Measurements from ENCODE around the gene TACC2.
"Not testable (repeated sequence)": the region's sequence is repeated elsewhere in the genome, so short reads cannot be mapped to it uniquely, and the experiment has no call there.

Gene TACC2

DNA sequence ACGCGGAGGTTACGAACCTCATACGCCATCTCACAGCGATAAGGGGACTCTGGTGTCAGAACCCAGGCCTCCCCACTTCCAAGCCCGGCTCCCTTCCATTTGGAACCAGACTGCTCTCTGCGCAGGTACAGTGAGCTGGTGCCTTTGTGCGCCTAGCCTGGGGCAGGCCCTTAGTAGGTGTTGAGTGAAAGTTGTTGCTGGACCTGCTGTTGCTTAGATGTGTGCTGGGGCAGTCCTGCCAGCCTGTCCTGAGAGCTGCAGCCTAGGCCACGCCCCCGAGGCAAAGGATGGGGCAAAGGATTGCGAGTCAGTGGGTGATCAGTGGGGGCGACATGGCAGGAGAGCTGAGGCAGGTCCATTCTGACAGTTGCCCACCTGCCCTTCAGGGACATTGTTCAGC lies 209.7 kb downstream of the TACC2 start:
- no peak for DNase-seq

- DNase-seq = no peak
Observed at GRCh38 chr10:122199070-122199469, 210.1 kb downstream of the TACC2 start.

DNA sequence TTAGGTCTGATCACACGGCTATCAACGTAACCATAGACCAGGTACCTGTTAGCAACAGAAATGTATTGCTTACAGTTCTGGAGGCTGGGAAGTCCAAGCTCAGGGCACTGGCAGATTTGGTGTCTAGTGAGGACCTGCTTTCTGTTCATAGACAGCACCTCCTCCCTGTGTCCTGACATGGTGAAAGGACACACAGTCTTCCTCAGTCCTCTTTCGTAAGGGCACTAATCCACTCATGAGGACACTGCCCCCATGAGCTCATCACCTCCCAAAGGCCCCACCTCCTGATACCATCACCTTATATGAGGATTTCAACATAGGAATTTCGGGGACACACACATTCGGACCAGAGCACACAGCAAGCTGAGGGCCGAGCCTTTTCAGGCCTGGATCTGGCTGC lies 210.7 kb downstream of the TACC2 start:
- DNase-seq = no peak

- DNase-seq = no peak
Observed at GRCh38 chr10:122201401-122201800, 212.4 kb downstream of the TACC2 start.

DNA sequence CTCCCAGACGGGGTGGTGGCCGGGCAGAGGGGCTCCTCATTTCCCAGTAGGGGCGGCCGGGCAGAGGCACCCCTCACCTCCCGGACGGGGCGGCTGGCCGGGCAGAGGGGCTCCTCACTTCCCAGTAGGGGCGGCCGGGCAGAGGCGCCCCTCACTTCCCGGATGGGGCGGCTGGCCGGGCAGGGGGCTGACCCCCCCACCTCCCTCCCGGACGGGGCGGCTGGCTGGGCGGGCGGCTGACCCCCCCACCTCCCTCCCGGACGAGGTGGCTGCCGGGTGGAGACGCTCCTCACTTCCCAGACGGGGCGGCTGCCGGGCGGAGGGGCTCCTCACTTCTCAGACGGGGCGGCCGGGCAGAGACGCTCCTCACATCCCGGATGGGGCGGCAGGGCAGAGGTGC lies 214.2 kb downstream of the TACC2 start:
- not testable (repeated sequence) for DNase-seq

DNA sequence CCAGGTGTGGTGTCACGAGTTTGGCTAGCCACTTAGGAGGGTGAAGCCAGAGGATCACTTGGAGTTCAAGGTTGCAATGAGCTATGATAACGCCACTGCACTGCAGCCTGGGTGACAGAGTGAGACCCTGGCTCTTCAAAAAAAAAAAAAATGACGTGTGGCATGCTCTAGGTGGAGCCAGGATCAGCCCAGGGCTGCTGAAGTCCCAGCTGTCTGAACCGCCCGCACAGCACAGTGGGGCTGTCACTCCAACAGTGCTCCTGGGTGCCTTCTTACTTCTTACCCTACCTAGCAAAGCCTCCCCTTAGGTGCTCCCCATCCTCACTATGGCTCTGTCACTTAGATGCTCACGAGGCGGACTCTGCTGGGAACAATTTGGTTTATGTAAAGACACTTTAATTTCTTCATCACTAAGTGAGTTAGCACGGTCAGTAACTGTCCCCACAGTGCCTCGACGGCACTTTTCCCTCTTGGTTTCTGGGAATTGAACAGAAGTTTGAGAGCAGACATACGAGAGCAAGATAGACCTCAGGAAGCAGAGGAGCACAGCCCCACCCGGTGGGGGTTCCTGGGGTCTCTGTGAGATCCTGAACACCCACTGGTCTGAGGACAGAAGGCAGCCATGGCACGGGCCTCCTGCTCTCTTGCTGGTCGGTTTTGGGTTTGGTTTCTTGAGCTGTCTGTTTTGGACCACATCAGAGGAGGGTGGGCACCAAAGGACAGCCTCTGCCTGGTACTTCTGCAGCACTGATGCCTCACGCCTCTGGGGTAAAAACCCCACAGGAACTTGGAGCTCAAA lies 215.9 kb downstream of the TACC2 start:
- DNase-seq = no peak

- DNase-seq = no peak
Observed at GRCh38 chr10:122206471-122207065, 217.6 kb downstream of the TACC2 start.

- no peak for DNase-seq
Observed at GRCh38 chr10:122207163-122207562, 218.2 kb downstream of the TACC2 start.

DNA sequence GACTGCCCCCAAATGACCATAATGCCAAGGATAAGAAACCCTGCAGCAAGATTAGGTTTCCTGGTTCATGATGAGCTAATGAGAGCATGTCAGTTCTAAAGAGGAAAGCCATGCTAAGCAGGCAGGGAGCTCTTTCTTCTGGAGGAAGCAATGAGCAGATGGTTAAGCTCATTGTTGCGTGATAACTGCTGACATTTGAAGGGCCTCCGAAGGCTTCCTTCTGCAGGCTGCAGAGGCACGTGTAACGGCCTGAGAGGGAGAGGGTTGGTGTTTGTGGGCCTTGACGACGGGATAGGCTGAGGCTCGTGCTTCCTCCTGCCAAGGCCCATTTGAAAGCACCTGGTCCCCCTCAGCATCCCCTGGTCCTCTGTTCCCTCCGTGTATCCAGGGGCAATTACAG lies 218.6 kb downstream of the TACC2 start:
- peak; percentile 22 for DNase-seq

DNA sequence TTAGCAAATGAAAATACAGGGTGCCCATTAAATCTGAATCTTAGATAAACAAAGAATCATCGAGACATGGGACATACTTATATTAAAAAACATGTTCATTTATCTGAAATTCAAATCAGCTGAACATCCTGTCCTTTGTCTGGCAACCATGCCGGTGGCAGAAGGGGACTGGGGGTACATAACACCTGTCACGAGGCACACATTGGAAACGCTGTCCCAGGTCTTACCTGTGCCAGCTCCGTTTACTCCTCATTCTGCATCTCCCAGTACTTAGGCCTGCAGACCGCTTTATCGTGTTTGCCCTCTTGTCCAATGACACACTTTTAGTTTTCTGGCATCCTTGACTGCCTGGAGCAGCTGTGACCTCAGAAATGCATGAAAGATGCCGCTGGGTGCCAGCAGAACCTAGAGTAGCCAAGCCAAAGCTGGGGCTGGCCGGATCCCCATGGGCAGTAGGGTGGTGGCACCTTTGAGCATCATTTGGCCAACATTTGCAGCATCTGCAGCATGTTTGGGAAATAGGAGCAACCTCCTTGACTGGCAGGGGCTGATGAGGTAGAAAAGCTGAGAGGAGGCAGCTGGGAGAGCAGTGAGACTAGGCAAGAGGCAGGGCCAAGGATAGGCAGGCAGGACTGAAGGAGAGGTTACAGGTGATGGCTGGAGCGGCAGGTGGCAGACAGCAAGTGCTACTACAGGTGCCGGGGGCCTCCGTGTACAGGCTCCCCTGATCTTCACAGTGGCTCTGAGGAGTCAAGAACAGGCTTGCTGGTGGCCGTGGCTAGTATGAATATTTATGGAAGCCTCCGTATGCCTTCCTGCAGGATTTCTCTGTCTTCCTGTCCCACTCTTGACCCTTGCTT lies 219.8 kb downstream of the TACC2 start:
- DNase-seq = no peak

DNA sequence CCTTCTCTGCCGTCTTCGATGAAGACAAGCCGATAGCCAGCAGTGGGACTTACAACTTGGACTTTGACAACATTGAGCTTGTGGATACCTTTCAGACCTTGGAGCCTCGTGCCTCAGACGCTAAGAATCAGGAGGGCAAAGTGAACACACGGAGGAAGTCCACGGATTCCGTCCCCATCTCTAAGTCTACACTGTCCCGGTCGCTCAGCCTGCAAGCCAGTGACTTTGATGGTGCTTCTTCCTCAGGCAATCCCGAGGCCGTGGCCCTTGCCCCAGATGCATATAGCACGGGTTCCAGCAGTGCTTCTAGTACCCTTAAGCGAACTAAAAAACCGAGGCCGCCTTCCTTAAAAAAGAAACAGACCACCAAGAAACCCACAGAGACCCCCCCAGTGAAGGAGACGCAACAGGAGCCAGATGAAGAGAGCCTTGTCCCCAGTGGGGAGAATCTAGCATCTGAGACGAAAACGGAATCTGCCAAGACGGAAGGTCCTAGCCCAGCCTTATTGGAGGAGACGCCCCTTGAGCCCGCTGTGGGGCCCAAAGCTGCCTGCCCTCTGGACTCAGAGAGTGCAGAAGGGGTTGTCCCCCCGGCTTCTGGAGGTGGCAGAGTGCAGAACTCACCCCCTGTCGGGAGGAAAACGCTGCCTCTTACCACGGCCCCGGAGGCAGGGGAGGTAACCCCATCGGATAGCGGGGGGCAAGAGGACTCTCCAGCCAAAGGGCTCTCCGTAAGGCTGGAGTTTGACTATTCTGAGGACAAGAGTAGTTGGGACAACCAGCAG lies 221.7 kb downstream of the TACC2 start:
- DNase-seq = no peak

- DNase-seq = no peak
Observed at GRCh38 chr10:122213364-122213763, 224.4 kb downstream of the TACC2 start.

GRCh38 chr10:122213766-122214165 lies 224.8 kb downstream of the TACC2 start:
- no peak for DNase-seq

DNA sequence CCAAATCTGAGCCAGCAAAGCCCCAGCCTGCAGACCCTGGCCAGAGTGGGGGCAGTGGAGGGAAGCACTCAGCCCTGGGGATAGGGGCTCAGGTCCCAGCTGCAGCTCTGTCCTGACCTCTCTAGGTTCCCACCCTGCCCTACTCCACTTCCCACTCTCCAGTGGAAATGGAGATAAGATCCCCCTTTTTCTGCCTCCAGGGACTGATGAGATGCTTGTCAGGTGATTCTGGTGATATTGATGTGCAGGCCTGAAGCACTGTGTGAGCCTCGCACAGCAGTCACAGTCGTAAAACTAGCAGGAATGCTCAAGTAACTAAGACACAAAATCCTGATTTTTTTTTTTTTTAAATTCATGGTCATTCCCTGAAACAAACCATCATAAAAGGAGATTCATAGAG lies 227.1 kb downstream of the TACC2 start:
- no peak for DNase-seq

DNA sequence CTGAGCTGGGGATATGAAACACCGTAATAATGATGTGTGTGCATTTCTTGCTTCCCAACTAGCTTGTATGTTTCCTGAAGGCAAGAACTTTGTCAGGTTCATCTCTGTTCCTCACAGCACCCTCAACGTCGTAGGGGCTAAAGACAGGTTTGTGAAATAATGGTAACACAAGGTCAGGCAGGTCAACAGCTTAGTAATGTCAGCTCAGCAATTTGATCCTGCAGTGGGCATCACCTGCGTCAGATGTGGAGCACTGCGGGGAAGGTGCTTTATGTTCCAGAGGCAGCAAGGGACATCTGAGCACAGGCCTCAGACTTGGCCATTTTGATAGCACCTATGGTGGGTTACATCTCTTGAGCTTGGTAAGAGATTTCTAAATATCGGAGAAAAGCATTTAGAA lies 230.4 kb downstream of the TACC2 start:
- DNase-seq = no peak

DNA sequence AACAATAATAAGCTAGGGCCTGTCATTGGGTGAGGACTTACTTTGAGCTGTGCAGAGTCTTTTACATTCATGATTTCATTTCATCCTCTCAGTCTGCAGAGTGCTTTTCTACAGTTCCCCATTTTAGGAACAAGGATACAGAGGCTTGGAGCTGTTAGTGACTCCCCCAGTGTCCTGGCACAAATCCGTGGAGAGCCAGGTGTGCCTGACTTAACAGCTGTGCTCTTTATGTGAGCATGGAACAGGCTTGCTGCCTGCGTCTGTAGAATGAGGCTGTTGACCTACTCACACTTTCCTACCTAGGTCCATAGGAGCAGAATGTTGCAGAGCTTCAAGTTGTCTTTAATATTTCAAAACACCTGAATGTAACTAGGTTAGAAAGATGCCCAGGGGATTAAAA lies 231.8 kb downstream of the TACC2 start:
- DNase-seq = no peak

GRCh38 chr10:122221958-122222357 lies 233.0 kb downstream of the TACC2 start:
- no peak for DNase-seq

DNA sequence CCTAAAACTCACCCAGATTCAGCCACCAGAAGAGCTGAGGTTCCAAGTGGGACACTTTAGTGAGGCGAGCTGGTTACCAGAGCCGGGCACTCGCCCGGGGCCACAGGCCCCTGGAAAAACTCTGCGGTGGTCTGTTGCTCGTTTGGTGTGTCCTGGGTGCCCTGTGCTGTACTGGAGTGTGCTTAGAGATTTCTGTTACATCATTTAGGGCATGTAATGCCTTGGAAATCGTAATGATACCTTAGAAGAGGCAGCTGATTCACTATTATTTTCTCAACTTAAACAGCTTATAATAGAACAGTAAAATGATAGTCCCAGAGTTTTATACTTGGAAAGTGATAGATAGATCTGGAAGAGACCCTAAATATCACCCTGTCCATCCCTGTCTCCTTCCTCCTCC lies 233.7 kb downstream of the TACC2 start:
- DNase-seq = no peak

DNA sequence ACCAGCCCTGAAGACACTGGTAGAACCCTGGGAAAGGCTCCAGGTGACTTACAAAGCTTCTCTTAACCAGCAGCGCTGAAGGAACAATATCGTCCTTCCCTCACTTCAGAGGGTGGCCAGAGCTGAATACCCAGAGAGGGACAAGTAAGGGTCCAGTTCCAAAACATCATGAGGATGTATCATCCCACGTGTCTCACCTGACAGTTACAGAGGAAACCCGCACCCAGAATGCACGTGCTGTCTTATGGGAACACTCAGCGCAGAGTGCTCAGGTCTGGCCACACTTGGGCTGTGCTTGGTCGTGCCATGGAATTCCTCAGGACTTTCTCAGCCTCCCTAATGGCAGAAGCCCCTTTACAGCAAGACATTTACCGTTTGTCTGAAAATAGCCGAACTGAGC lies 235.2 kb downstream of the TACC2 start:
- no peak for DNase-seq

GRCh38 chr10:122225330-122225729 lies 236.4 kb downstream of the TACC2 start:
- no peak for DNase-seq

DNA sequence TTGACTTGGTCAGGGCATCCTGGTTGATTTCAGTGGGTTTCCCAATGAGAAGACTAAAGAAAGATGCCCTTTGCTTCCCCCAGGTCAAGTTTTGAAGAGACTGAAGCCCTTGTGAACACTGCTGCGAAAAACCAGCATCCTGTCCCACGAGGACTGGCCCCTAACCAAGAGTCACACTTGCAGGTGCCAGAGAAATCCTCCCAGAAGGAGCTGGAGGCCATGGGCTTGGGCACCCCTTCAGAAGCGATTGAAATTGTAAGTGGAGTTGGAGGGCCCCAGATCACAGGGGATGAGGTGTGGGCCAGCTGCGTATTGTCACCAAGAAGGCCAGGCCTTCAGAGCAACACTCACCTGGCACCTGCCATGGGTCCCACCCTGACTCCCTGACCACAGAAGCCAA lies 238.8 kb downstream of the TACC2 start:
- no peak for DNase-seq

- no peak for DNase-seq
Observed at GRCh38 chr10:122229666-122230065, 240.7 kb downstream of the TACC2 start.

- no peak for DNase-seq
Observed at GRCh38 chr10:122230222-122230621, 241.3 kb downstream of the TACC2 start.
